IPS-18c (cell line): ENCODE measurements around the gene TEP1.
A peak's percentile ranks its signal among the peaks of the same experiment; 100 is the strongest.
"Not testable (repeated sequence)": the region's sequence is repeated elsewhere in the genome, so short reads cannot be mapped to it uniquely, and the experiment has no call there.

Experiments used
- H3K4me3 ChIP-seq: 2 replicates; pipeline ENCODE4 v1.7.0; 2013; ENCODE audit warnings: low read depth, mild to moderate bottlenecking, low read length, moderate library complexity; ENCODE audit not compliant: insufficient read depth
- H3K9me3 ChIP-seq: one replicate; pipeline ENCODE4 v1.6.1; 2013; ENCODE audit warnings: mild to moderate bottlenecking, low read length, moderate library complexity; ENCODE audit not compliant: control insufficient read depth, insufficient read depth

Gene TEP1

GRCh38 chr14:20412876-20413743, at the start of gene TEP1:
TSS of gene TEP1 (minus strand) at chr14:20413501. CDS start at chr14:20408439, 5,062 bp downstream.
- peaks cover 2% of the 10 kb centered on the region for H3K9me3 ChIP-seq
- peak within 1 kb of the TSS; percentile 99 for H3K4me3 ChIP-seq

DNA sequence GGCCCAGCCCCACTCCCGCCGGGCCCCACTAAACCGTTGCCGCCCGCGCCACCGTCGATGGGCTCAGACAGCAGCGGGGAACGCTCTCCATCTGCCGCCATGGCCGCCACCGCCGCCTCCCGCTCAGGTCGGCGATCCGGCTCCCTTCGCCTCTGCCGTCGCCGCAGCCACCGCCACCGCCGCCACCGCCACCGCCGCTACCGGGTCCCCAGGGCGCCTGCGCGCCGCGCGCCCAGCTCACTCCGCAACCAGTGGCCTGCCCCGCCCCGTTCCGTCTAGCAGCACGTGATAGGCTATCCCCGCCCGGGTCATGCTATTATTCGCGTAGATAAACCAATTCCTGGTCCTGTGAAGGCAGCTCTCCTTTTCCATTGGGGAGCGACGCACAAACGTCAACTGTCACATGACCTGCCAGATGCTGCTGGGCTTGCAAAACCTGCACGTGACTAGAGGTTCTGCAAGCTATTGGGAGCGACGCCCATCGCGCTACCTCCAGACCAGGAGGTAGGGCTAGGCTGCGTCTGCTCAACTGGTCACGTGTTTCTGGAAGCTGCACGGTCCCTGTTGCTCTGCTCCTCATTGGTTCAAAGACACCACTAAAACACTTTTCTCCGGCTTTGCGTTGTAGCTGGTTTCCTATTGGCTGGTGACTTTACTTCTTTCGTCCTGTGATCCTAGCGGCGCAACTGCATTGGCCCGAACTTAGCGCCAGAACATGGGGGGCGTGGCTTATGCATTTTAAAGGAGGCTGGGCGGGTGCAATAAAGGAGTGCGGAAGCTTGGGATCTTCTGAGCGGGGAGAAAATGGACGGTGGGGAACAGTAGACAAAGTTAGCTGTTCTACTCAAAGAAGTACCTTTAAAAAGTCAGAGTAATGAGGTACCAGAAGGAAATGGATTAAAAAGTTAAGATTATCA, 48.2 kb upstream of the TEP1 start, which contains the start of gene PIP4P1:
Gene PIP4P1 (minus strand): TSS at position 210 of the 917 bp plus-strand sequence. CDS start 109 bp downstream, at position 101.
- no peaks in the 10 kb centered on the region for H3K9me3 ChIP-seq
- peak within 1 kb of the TSS; percentile 86 for H3K4me3 ChIP-seq

DNA sequence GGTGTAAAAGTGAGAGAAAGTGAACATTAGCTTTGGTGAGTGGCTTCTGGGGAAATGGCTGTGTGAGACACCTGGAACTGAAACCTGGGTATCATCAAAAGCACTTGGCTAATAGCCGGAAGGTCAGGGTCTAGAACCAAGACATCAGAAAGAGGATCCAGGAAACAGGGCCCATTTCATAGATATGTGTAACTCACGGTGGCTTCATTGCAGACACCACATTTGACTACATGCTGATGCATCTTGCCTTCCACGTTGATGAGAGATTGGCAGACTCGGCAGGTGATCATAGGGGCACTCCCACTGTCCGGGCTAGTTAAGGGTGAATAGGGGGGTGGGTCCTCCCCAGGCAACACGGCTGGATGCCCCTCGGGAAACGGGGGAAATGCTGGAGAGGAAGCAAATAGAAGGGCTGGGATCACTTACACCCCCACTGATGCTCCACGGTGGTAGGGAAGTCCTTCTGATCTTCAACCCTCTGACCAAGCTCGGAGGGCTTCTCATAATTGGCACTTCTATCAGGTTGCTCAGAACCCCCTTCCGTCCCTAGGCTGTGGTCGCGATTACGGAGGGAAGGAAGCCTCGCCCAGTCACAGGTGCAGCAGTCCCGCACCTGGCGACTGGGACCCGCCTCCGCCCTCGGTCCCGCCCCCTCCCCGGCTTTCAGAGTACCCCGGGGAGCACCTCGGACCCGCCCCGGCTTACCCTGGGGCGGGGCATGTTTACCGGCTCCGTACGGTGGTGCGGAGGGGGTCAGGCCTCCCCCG, 47.3 kb upstream of the TEP1 start:
- H3K4me3 ChIP-seq, result peak overlapping the region; percentile 86
- no peaks in the 10 kb centered on the region for H3K9me3 ChIP-seq

GRCh38 chr14:20458031-20458789, 44.9 kb upstream of the TEP1 start:
- Histone ChIP-seq H3K9me3 (no peaks in the 10 kb centered on the region), H3K4me3 (no peak overlapping the region)

- Histone ChIP-seq H3K9me3 (no peaks in the 10 kb centered on the region), H3K4me3 (peak overlapping the region; percentile 0; the same call in 1 of the 2 replicates)
Measured at GRCh38 chr14:20456971-20457370, 43.7 kb upstream of the TEP1 start.

GRCh38 chr14:20455355-20456300, 42.3 kb upstream of the TEP1 start:
- peak overlapping the region; percentile 56 for H3K4me3 ChIP-seq

GRCh38 chr14:20454516-20455354, 41.4 kb upstream of the TEP1 start, which contains the start of the genes APEX1 and OSGEP:
TSS of gene APEX1 (plus strand) at chr14:20455226. CDS start at chr14:20455646, 420 bp downstream.
TSS of gene OSGEP (minus strand) at chr14:20454812. CDS start at chr14:20454683, 129 bp downstream.
- Histone ChIP-seq H3K4me3 (peak within 1 kb of the TSS; percentile 56), H3K9me3 (no peaks in the 10 kb centered on the region)

More at GRCh38 chr14:20455355-20456300, 42.3 kb upstream of the TEP1 start:
- no peaks in the 10 kb centered on the region for H3K9me3 ChIP-seq

DNA sequence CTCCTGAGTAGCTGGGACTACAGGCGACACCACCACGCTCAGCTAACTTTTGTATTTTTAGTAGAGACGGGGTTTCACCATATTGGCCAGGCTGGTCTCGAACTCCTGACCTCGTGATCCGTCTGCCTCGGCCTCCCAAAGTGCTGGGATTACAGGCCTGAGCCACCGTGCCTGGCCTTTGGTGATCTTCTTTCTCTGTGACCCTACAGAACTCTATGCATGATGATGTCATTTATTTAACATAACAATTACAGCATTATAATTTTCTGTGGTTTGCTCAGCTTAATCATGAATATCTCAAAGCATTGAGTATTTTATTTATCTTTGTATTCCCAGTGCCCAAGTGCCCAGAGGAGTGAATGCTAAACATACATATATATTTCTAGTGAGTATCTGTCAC, 39.5 kb upstream of the TEP1 start:
- H3K4me3 ChIP-seq, H3K9me3 ChIP-seq: not testable (repeated sequence)

DNA sequence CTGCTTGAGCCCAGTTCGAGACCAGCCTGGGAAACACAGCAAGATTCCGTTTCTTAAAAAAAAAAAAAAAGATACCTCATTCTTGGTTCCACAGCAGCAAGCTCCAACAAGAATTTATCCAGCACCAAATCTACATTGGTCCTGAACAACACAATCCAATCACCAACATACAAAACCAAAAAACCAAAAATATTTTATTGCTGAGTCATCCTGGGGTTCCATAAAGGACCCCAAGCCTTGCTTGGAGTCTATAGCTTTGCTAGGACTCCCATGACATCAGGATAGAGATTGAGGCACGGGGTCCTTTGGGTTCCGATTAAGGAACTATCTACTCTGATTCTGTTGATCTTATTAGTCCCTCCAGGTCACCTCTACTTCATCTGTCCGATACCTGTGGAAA, 33.6 kb upstream of the TEP1 start:
- no peak overlapping the region for H3K4me3 ChIP-seq
- no peaks in the 10 kb centered on the region for H3K9me3 ChIP-seq

DNA sequence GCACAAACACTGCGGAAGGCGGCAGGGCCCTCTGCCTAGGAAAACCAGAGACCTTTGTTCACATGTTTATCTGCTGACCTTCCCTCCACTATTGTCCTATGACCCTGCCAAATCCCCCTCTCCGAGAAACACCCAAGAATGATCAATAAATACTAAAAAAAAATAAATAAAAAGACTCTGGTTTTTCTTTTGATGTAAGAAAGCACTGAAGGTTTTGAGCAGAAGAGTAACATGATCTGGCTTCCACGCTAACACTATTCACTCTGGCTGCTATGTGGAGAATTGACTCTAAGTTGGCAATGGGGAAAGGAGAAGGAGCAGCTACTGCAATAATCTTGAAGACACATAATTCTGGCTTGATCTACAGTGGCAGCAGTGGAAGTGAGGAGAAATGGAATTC, 30.3 kb upstream of the TEP1 start:
- H3K4me3 ChIP-seq, H3K9me3 ChIP-seq: not testable (repeated sequence)

GRCh38 chr14:20441461-20441860, 28.2 kb upstream of the TEP1 start:
- Histone ChIP-seq H3K9me3 (no peaks in the 10 kb centered on the region), H3K4me3 (no peak overlapping the region)

GRCh38 chr14:20440882-20441281, 27.6 kb upstream of the TEP1 start:
- Histone ChIP-seq H3K4me3 (no peak overlapping the region; the same call in 1 of the 2 replicates), H3K9me3 (no peaks in the 10 kb centered on the region)

DNA sequence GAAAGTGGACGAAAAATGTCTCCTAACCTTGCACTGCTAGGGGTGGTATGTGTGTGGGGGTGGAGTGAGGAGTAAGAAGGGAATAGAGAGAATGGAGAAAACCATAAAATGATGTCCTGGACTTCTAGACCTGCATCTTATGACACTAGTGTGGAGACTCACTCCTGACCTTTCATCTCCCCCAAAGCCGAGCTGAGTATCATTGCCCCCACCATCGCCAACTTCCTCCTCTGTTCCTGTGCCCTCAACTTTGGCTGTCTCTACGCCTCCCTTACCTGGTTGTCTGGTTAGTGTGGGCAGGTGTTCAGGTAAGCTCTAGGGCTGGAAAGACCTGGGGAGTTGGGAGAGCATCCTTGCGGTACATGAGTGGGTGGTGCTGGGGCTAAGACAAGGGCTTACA, 27.2 kb upstream of the TEP1 start:
- Histone ChIP-seq H3K4me3 (no peak overlapping the region), H3K9me3 (no peaks in the 10 kb centered on the region)

DNA sequence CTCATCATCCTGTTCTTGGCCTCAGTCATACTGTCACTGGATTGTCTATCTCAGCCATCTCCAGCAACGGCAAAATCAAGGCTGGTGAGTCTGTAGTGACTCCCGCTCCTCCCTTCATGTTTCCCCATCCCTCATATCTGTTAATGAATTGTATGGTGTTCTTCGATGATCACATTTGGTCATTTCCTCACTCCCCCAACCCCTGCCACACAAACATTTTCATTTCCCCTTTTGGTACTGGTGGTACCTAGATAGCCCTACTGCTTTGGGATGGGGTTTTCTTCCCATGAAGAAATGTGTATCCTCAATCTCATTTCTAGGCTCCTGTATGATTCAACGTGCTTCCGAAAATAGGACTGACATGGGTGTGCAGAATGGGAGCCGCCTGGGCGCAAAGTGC, 25.4 kb upstream of the TEP1 start:
- no peak overlapping the region for H3K4me3 ChIP-seq
- no peaks in the 10 kb centered on the region for H3K9me3 ChIP-seq

- H3K9me3 ChIP-seq, result no peaks in the 10 kb centered on the region
- no peak overlapping the region for H3K4me3 ChIP-seq
Measured at GRCh38 chr14:20436363-20436755, 23.1 kb upstream of the TEP1 start.
